Upper lobe of left lung (tissue), 6 donors: ENCODE results near the gene PBOV1. TPM values are rescaled to one million over a fixed set of nuclear protein-coding genes. Genes with fewer than 3 reads are reported as not detected.

Experiments used
- ATAC-seq, 2 donors: fragments of 200-7000 bp; cut with Tn5 transposase; one replicate each; pipeline ENCODE4 v1.9.1; 2022; ENCODE audit warnings: mild to moderate bottlenecking in 2 of 2, moderate library complexity in 2 of 2; ENCODE audit not compliant: low FRiP score in 2 of 2
- DNase-seq, 2 donors: peaks; one replicate each; pipeline ENCODE4 v3.0.0-alpha.2; 2019 to 2020
- H3K27ac ChIP-seq, 4 donors: fragments of 200-600 bp; sonication (generic); one replicate each; pipeline ENCODE4 v1.5.1; 2016 to 2019
- H3K27me3 ChIP-seq, 4 donors: fragments of 200-600 bp; sonication (generic); one replicate each; pipeline ENCODE4 v1.5.1; 2017 to 2019
- H3K36me3 ChIP-seq, 4 donors: fragments of 200-600 bp; sonication (generic); one replicate each; pipeline ENCODE4 v1.5.1; 2016 to 2019
- H3K4me1 ChIP-seq, 4 donors: fragments of 200-600 bp; sonication (generic); one replicate each; pipeline ENCODE4 v1.5.1; 2018 to 2019
- H3K4me3 ChIP-seq, 4 donors: fragments of 200-600 bp; sonication (generic); one replicate each; pipeline ENCODE4 v1.5.1; 2017 to 2019; ENCODE audit warnings: mild to moderate bottlenecking in 2 of 4, moderate library complexity in 1 of 4
- H3K9me3 ChIP-seq, 4 donors: fragments of 200-600 bp; sonication (generic); one replicate each; pipeline ENCODE4 v1.5.1; 2018 to 2019
- EP300 ChIP-seq, 4 donors: sonication (generic); formaldehyde crosslinking; IDR thresholded peaks; one replicate each; pipeline ENCODE4 v1.5.1; 2017; ENCODE audit warnings: antibody characterized with exemption in 4 of 4, control low read depth in 2 of 4
- POLR2A ChIP-seq, 4 donors: fragments of 450-650 bp; IDR thresholded peaks; one replicate each; pipeline ENCODE4 v1.5.1; 2016 to 2017; ENCODE audit warnings: antibody characterized with exemption in 4 of 4, mild to moderate bottlenecking in 2 of 4
- POLR2AphosphoS5 ChIP-seq, 2 donors: sonication (generic); formaldehyde crosslinking; IDR thresholded peaks; one replicate each; pipeline ENCODE4 v1.5.1; 2017; ENCODE audit warnings: antibody characterized with exemption in 2 of 2
- WGBS, 2 donors: methylation state at CpG; one replicate each; pipeline ENCODE4 v1.1.5; 2017 to 2018; 5-methylcytosine and 5-hydroxymethylcytosine counted together
- total RNA-seq, 6 donors: library from RNA; depleted of rRNA in 4 of 6; stranded (reverse); fragments of >200 nt in 4 of 6; gene quantifications; one replicate each; pipeline versions ENCODE4 v1.1.0 to v1.2.1, GENCODE V29; 2016 to 2021
- TF ChIP-seq, protein P1 (sequence below), 6 experiments: fragments of 450-650 bp in 4 of 6; fragments of 200-600 bp in 2 of 6; sonication (generic) in 2 of 6; IDR thresholded peaks; one replicate each; pipeline ENCODE4 v1.5.1; 2016 to 2019; ENCODE audit warnings: antibody characterized with exemption in 6 of 6
- donor health status: DM: no; HTN: no; CAD: no; lungs with moderate emphysema.
- donor health status: DM: no; HTN: yes; CAD: no; lungs with severe emphysema.

Gene PBOV1
- total RNA-seq, 6 donors from 2014 or later = not detected

DNA sequence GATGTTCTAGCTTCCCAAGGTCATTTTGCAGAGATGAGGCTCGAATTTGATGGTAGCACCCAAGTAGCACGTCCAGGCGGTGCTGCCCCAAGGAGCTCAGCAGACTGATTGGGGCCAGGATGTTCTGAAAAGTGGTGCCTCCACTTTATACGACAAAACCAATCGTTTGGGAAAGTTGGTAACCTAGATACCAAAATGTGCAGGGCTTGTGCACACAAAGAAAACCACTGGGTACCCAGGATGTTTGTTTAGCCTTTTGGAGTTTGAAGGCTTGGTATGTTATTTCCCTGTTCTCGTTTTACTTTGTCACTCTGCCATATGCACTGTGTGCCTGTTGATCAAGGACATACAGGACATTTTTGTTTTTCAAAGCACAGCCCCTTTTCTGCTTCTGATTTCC lies 40.7 kb upstream of the PBOV1 start:
- H3K27me3 ChIP-seq = no peaks in the 10 kb centered on the region
- peak; percentile 48 to 82 for ATAC-seq
- H3K4me3 ChIP-seq = no peak overlapping the region
- H3K27ac ChIP-seq = peak overlapping the region in 3 of 4 donors; percentile 2 to 28 (median 14)
- H3K9me3 ChIP-seq = no peaks in the 10 kb centered on the region
- TF ChIP-seq, protein P1, sequence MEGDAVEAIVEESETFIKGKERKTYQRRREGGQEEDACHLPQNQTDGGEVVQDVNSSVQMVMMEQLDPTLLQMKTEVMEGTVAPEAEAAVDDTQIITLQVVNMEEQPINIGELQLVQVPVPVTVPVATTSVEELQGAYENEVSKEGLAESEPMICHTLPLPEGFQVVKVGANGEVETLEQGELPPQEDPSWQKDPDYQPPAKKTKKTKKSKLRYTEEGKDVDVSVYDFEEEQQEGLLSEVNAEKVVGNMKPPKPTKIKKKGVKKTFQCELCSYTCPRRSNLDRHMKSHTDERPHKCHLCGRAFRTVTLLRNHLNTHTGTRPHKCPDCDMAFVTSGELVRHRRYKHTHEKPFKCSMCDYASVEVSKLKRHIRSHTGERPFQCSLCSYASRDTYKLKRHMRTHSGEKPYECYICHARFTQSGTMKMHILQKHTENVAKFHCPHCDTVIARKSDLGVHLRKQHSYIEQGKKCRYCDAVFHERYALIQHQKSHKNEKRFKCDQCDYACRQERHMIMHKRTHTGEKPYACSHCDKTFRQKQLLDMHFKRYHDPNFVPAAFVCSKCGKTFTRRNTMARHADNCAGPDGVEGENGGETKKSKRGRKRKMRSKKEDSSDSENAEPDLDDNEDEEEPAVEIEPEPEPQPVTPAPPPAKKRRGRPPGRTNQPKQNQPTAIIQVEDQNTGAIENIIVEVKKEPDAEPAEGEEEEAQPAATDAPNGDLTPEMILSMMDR (IDR thresholded peaks at IDR 0.05) = no peak
- TF ChIP-seq EP300 (IDR thresholded peaks at IDR 0.05) (no peak), POLR2AphosphoS5 (IDR thresholded peaks at IDR 0.05) (no peak), POLR2A (IDR thresholded peaks at IDR 0.05) (no peak)
- peaks cover 0 to 11% (median 1%) of the 10 kb centered on the region in 4 donors for H3K4me1 ChIP-seq
- WGBS, 2 donors = 62 to 77% methylated on average over 6 of the region's 6 CpGs
- H3K36me3 ChIP-seq = peaks cover 2 to 28% (median 13%) of the 10 kb centered on the region in 4 donors
- DNase-seq = peak in 1 of 2 donors; percentile 29

DNA sequence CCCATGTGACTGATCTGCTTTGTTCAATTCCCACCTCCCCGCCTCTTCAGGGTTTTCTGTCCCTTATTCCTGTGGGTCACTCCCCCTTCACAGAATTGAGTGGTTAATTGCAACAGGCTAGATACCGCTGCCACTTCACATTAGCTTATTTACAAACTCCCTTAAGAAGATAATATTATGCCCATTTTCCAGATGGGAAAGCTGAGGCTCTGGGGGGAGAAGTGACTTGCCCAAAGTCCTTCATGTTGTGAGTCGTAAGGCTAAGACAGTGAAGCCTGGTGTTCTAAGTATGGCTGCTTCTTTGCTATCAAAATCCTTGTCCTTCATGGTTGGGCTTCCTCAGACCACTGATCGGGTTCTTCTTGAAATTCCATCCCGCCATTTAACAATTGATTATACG lies 39.9 kb upstream of the PBOV1 start:
- DNase-seq (no peak), ATAC-seq (no peak)
- Histone ChIP-seq H3K36me3 (peaks cover under 1 to 29% (median 16%) of the 10 kb centered on the region in 4 donors), H3K27ac (no peak overlapping the region), H3K4me3 (no peak overlapping the region), H3K9me3 (no peaks in the 10 kb centered on the region), H3K27me3 (no peaks in the 10 kb centered on the region), H3K4me1 (peaks cover 0 to 11% (median 1%) of the 10 kb centered on the region in 4 donors)
- TF ChIP-seq POLR2A (IDR thresholded peaks at IDR 0.05) (no peak), EP300 (IDR thresholded peaks at IDR 0.05) (no peak), POLR2AphosphoS5 (IDR thresholded peaks at IDR 0.05) (no peak)
- 86 to 90% methylated on average over 6 of the region's 6 CpGs for WGBS, 2 donors

GRCh38 chr6:138257638-138258040 lies 39.3 kb upstream of the PBOV1 start:
- WGBS, 2 donors = 86 to 100% methylated on average over 1 of the region's 1 CpG
- ATAC-seq (no peak), DNase-seq (no peak)
- Histone ChIP-seq H3K4me3 (no peak overlapping the region), H3K27ac (no peak overlapping the region), H3K4me1 (peaks cover 0 to 11% (median 1%) of the 10 kb centered on the region in 4 donors), H3K27me3 (no peaks in the 10 kb centered on the region), H3K36me3 (peaks cover 0 to 23% (median 13%) of the 10 kb centered on the region in 4 donors), H3K9me3 (no peaks in the 10 kb centered on the region)
- no peak for TF ChIP-seq POLR2A (IDR thresholded peaks at IDR 0.05)

GRCh38 chr6:138255443-138255842 lies 37.2 kb upstream of the PBOV1 start:
- TF ChIP-seq POLR2A (IDR thresholded peaks at IDR 0.05) (no peak), EP300 (IDR thresholded peaks at IDR 0.05) (no peak), POLR2AphosphoS5 (IDR thresholded peaks at IDR 0.05) (no peak)
- TF ChIP-seq, protein P1 (IDR thresholded peaks at IDR 0.05) = no peak
- no peak overlapping the region for H3K27ac ChIP-seq
- DNase-seq = peak in 1 of 2 donors; percentile 71
- ATAC-seq = no peak
- H3K4me3 ChIP-seq = no peak overlapping the region
- H3K9me3 ChIP-seq = no peaks in the 10 kb centered on the region
- peaks cover 0 to 17% (median 10%) of the 10 kb centered on the region in 4 donors for H3K36me3 ChIP-seq
- H3K27me3 ChIP-seq = no peaks in the 10 kb centered on the region
- 94 to 95% methylated on average over 19 to 20 of the region's 20 CpGs for WGBS, 2 donors
- H3K4me1 ChIP-seq = peaks cover 0 to 11% (median 2%) of the 10 kb centered on the region in 4 donors

GRCh38 chr6:138253731-138254130 lies 35.4 kb upstream of the PBOV1 start:
- H3K27me3 ChIP-seq = no peaks in the 10 kb centered on the region
- 96% methylated on average over 10 to 11 of the region's 11 CpGs for WGBS, 2 donors
- H3K4me3 ChIP-seq = no peak overlapping the region
- H3K9me3 ChIP-seq = no peaks in the 10 kb centered on the region
- ATAC-seq (no peak), DNase-seq (no peak)
- peaks cover 0 to 6% (median 3%) of the 10 kb centered on the region in 4 donors for H3K4me1 ChIP-seq
- H3K36me3 ChIP-seq = peaks cover 0 to 17% (median 10%) of the 10 kb centered on the region in 4 donors
- no peak overlapping the region for H3K27ac ChIP-seq
- TF ChIP-seq POLR2AphosphoS5 (IDR thresholded peaks at IDR 0.05) (no peak), EP300 (IDR thresholded peaks at IDR 0.05) (no peak), POLR2A (IDR thresholded peaks at IDR 0.05) (no peak)
- TF ChIP-seq, protein P1 (IDR thresholded peaks at IDR 0.05) = no peak
